SK-N-SH (cell line): ENCODE measurements around the gene NR1I2. TPM values are rescaled to one million over a fixed set of nuclear protein-coding genes. Genes with fewer than 3 reads are reported as not detected.

Experiments used
- CTCF ChIA-PET: fragments of 300-600, 350-600 bp; formaldehyde crosslinking; extraction: SDS; loops from one replicate; lab custom pipeline; 2021; lab: Yijun Ruan, JAX
- POLR2A ChIA-PET: fragments of 350-600 bp; sonication (Branson Sonifier 250); formaldehyde crosslinking; extraction: SDS; loops from one replicate; lab custom pipeline; 2020; ENCODE audit warnings: antibody characterized with exemption, inconsistent platforms; lab: Yijun Ruan, JAX
- DNase-seq: peaks from one replicate; pipeline ENCODE4 v3.0.0; 2012
- H2AFZ ChIP-seq: fragments of 200-600 bp; sonication (generic); 2 replicates; pipeline ENCODE4 v1.8.1; 2016; ENCODE audit warnings: antibody characterized with exemption, mild to moderate bottlenecking, low read depth
- H3F3A ChIP-seq: fragments of 200-600 bp; sonication (generic); replicated peaks from 2 replicates; pipeline ENCODE3; 2016; ENCODE audit warnings: antibody characterized with exemption, mild to moderate bottlenecking; ENCODE audit not compliant: insufficient read depth
- H3K27ac ChIP-seq, 2 experiments: fragments of 200-500 bp in 1 of 2; fragments of 200-600 bp in 1 of 2; sonication (Bioruptor generic) in 1 of 2; sonication (generic), shearing (Covaris generic) in 1 of 2; 2 replicates each; pipeline versions ENCODE4 v1.5.1 to v1.6.1; 2014 to 2016; ENCODE audit warnings: low read depth in 2 of 2, inconsistent platforms in 1 of 2, low read length in 1 of 2, mild to moderate bottlenecking in 1 of 2, mixed read lengths in 1 of 2
- H3K27me3 ChIP-seq: fragments of 200-600 bp; sonication (generic), shearing (Covaris generic); 2 replicates; pipeline ENCODE4 v1.6.1; 2016; ENCODE audit warnings: mixed run types; ENCODE audit not compliant: insufficient read depth
- H3K36me3 ChIP-seq, 2 experiments: fragments of 200-500 bp in 1 of 2; fragments of 200-600 bp in 1 of 2; sonication (Bioruptor generic) in 1 of 2; sonication (generic) in 1 of 2; replicated peaks in 1 of 2; 2 replicates each; pipeline versions ENCODE3 to v1.5.1; 2014 to 2016; ENCODE audit warnings: low read length in 1 of 2, mild to moderate bottlenecking in 1 of 2; ENCODE audit not compliant: insufficient read depth in 2 of 2, control insufficient read depth in 1 of 2
- H3K4me1 ChIP-seq, 2 experiments: fragments of 200-500 bp in 1 of 2; fragments of 200-600 bp in 1 of 2; sonication (Bioruptor generic) in 1 of 2; sonication (generic), shearing (Covaris generic) in 1 of 2; 2 replicates each; pipeline versions ENCODE4 v1.5.1 to v1.6.1; 2014 to 2016; ENCODE audit warnings: low read depth in 1 of 2, low read length in 1 of 2, mixed run types in 1 of 2; ENCODE audit not compliant: insufficient read depth in 2 of 2, control insufficient read depth in 1 of 2
- H3K4me2 ChIP-seq: fragments of 200-600 bp; sonication (generic), shearing (Covaris generic); 2 replicates; pipeline ENCODE4 v1.6.1; 2017; ENCODE audit warnings: mixed run types
- H3K4me3 ChIP-seq, 2 experiments: fragments of 200-500 bp in 1 of 2; fragments of 200-600 bp in 1 of 2; sonication (Bioruptor generic) in 1 of 2; sonication (generic), shearing (Covaris generic) in 1 of 2; 2 replicates each; pipeline versions ENCODE4 v1.5.1 to v1.8.1; 2014 to 2016; ENCODE audit warnings: low read depth in 2 of 2, inconsistent platforms in 1 of 2, low read length in 1 of 2, mild to moderate bottlenecking in 1 of 2, mixed read lengths in 1 of 2, moderate library complexity in 1 of 2
- H3K79me2 ChIP-seq: fragments of 200-600 bp; sonication (generic); 2 replicates; pipeline ENCODE4 v1.8.1; 2017; ENCODE audit warnings: mild to moderate bottlenecking; ENCODE audit not compliant: insufficient read depth
- H3K9ac ChIP-seq: fragments of 200-600 bp; sonication (generic); 2 replicates; pipeline ENCODE4 v1.6.1; 2017; ENCODE audit warnings: mixed run types
- H3K9me2 ChIP-seq: fragments of 200-600 bp; sonication (generic); 2 replicates; pipeline ENCODE4 v1.6.1; 2017; ENCODE audit warnings: mixed run types
- H3K9me3 ChIP-seq: fragments of 200-600 bp; sonication (generic); 2 replicates; pipeline ENCODE4 v1.6.1; 2017; ENCODE audit warnings: mixed run types, mild to moderate bottlenecking, moderate library complexity
- H4K20me1 ChIP-seq: fragments of 200-600 bp; sonication (generic); 2 replicates; pipeline ENCODE4 v1.6.1; 2017; ENCODE audit warnings: mild to moderate bottlenecking, mixed run types; ENCODE audit not compliant: insufficient read depth
- CHD2 ChIP-seq: fragments of 150-350 bp; IDR thresholded peaks from 2 replicates; pipeline ENCODE4 v1.6.1; 2018; ENCODE audit warnings: low read length; ENCODE audit not compliant: partially characterized antibody
- ELF1 ChIP-seq: IDR thresholded peaks from 2 replicates; pipeline ENCODE4 v1.4.0; 2012
- EP300 ChIP-seq, 2 experiments: IDR thresholded peaks; 2 replicates each; pipeline versions ENCODE4 v1.4.0 to v1.6.1; 2012; ENCODE audit warnings: borderline replicate concordance in 1 of 2, low read depth in 1 of 2, low read length in 1 of 2
- FOXM1 ChIP-seq: IDR thresholded peaks from 2 replicates; pipeline ENCODE4 v1.4.0; 2012; ENCODE audit warnings: low read depth, mild to moderate bottlenecking
- GATA2 ChIP-seq: sonication (generic); formaldehyde crosslinking; IDR thresholded peaks from 2 replicates; pipeline ENCODE4 v1.5.0; 2020; ENCODE audit warnings: mild to moderate bottlenecking, missing genetic modification reagents
- MEF2A ChIP-seq: IDR thresholded peaks from 2 replicates; pipeline ENCODE4 v1.4.0; 2012; ENCODE audit warnings: low read depth, borderline replicate concordance
- MXI1 ChIP-seq: IDR thresholded peaks from 2 replicates; pipeline ENCODE4 v1.6.1; 2012; ENCODE audit warnings: mild to moderate bottlenecking, low read depth, low read length, improper control_type of control experiment
- NRF1 ChIP-seq: IDR thresholded peaks from 2 replicates; pipeline ENCODE4 v1.6.1; 2012; ENCODE audit warnings: low read depth, mild to moderate bottlenecking, low read length
- POLR2AphosphoS5 ChIP-seq: IDR thresholded peaks from 2 replicates; pipeline ENCODE4 v1.6.1; 2012; ENCODE audit warnings: low read depth, low read length
- RFX5 ChIP-seq: IDR thresholded peaks from 2 replicates; pipeline ENCODE4 v1.6.1; 2012; ENCODE audit warnings: mild to moderate bottlenecking, improper control_type of control experiment, low read length
- RXRA ChIP-seq: IDR thresholded peaks from 2 replicates; pipeline ENCODE4 v1.4.0; 2012; ENCODE audit warnings: low read depth, mild to moderate bottlenecking, borderline replicate concordance
- SIN3A ChIP-seq: IDR thresholded peaks from 2 replicates; pipeline ENCODE4 v1.6.1; 2012; ENCODE audit warnings: low read depth, mild to moderate bottlenecking, low read length, moderate library complexity, borderline replicate concordance
- SMC3 ChIP-seq: IDR thresholded peaks from 2 replicates; pipeline ENCODE4 v1.6.1; 2012; ENCODE audit warnings: low read depth, low read length, improper control_type of control experiment
- TAF1 ChIP-seq: IDR thresholded peaks from 2 replicates; pipeline ENCODE4 v1.6.1; 2012; ENCODE audit warnings: low read depth, mild to moderate bottlenecking, low read length, moderate library complexity, borderline replicate concordance
- YY1 ChIP-seq: IDR thresholded peaks from 2 replicates; pipeline ENCODE4 v1.4.0; 2012; ENCODE audit warnings: low read depth, mild to moderate bottlenecking
- WGBS: methylation state at CpG from one replicate; pipeline ENCODE4 v1.1.6; 2017; ENCODE audit warnings: low lambda C conversion rate; 5-methylcytosine and 5-hydroxymethylcytosine counted together
- polyA plus RNA-seq, 3 experiments: library from polyadenylated mRNA; depleted of rRNA; stranded (reverse); fragments of >200 nt; gene quantifications; 2 replicates each; pipeline ENCODE4 v1.2.3, GENCODE V29; 2012
- TF ChIP-seq, protein P1 (sequence below): IDR thresholded peaks from 2 replicates; pipeline ENCODE4 v1.4.0; 2012; ENCODE audit warnings: low read depth, borderline replicate concordance

The NR1I2 gene
- polyA plus RNA-seq, 1 of the 3 experiments (the other 2 are of a cell fraction): 0.03 TPM

DNA sequence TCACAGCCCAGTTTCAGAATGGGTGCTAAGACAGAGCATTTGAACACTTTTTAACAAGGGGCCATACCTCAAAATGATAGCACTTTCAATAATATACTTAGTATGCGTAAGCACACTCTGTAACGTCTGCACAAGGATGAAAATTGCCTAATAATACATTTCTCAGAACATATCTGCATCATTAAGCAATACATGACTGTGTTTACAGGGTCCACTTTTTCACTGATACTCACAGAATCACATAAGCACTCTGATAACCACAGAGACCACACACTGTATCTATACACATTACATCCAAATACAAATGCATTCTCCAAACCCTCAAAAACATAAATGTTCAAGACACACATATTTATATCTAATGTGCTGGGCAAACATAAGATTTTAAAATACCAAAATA is 79.8 kb downstream of the NR1I2 start:
- Histone ChIP-seq H2AFZ (no peak overlapping the region), H3K79me2 (peaks cover 6% of the 10 kb centered on the region; the same call in 1 of the 2 replicates), H3K9me3 (no peaks in the 10 kb centered on the region; the same call in 1 of the 2 replicates), H3K4me2 (no peak overlapping the region), H4K20me1 (no peaks in the 10 kb centered on the region), H3F3A (peaks cover 3% of the 10 kb centered on the region), H3K9me2 (no peaks in the 10 kb centered on the region), H3K9ac (no peak overlapping the region), H3K36me3 (peaks cover 51 to 66% of the 10 kb centered on the region in 2 experiments), H3K4me1 (no peaks in the 10 kb centered on the region), H3K27ac (no peak overlapping the region), H3K4me3 (no peak overlapping the region), H3K27me3 (no peaks in the 10 kb centered on the region)
- no peak for DNase-seq
- 100% methylated on average over 2 of the region's 2 CpGs for WGBS
- ChIA-PET POLR2A (no interaction called here), CTCF (no interaction called here)
- no peak for TF ChIP-seq FOXM1
- TF ChIP-seq RXRA: no peak
- no peak for TF ChIP-seq ELF1

DNA sequence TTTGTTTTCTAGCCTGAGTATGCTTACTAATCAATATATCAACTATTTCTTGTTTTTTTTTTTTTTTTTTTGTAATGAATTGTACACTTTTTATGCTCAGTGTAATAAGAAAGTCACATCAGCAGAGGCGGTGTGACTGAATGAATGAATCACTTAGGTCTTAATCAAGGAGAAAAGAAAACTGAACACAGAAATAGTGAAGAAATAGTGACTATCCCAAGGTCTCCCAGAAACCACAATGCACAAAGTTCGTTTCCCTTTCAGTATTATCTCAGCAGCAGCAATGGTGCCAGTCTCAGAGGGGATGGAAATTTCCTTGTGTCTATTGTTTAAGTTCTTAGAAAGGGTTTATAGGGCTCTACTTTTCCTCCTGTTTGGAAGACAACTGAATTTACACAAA is 80.7 kb downstream of the NR1I2 start:
- peaks cover 3% of the 10 kb centered on the region for H3F3A ChIP-seq
- no peak for DNase-seq
- POLR2A ChIA-PET: no interaction called here
- WGBS: 100% methylated on average over 2 of the region's 2 CpGs
- TF ChIP-seq NRF1 (no peak), FOXM1 (no peak), EP300 (IDR thresholded peaks at IDR 0.05; ENCODE audit: borderline replicate concordance in 1 of 2, low read depth in 1 of 2, low read length in 1 of 2) (no peak), CHD2 (no peak), GATA2 (CRISPR knock-in tag) (no peak), TAF1 (no peak), RFX5 (no peak), YY1 (no peak), MXI1 (no peak), SMC3 (no peak), POLR2AphosphoS5 (no peak), SIN3A (no peak), MEF2A (no peak)
- TF ChIP-seq, protein P1, sequence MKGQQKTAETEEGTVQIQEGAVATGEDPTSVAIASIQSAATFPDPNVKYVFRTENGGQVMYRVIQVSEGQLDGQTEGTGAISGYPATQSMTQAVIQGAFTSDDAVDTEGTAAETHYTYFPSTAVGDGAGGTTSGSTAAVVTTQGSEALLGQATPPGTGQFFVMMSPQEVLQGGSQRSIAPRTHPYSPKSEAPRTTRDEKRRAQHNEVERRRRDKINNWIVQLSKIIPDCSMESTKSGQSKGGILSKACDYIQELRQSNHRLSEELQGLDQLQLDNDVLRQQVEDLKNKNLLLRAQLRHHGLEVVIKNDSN: no peak
- TF ChIP-seq, all 33 proteins: peak for 0
- H3K4me2 ChIP-seq: no peak overlapping the region
- H3K4me3 ChIP-seq: no peak overlapping the region
- H3K9ac ChIP-seq: no peak overlapping the region
- no peaks in the 10 kb centered on the region; the same call in 1 of the 2 replicates for H3K9me3 ChIP-seq
- CTCF ChIA-PET: interaction anchor here (1.0 to 1.8 kb wide), 2 partner anchors 14 to 29 kb away, joined by 3 to 5 read pairs; no protein-coding TSS in a partner anchor
- H3K79me2 ChIP-seq: peaks cover 6% of the 10 kb centered on the region; the same call in 1 of the 2 replicates
- H2AFZ ChIP-seq: no peak overlapping the region
- H3K27ac ChIP-seq: no peak overlapping the region
- no peaks in the 10 kb centered on the region for H4K20me1 ChIP-seq
- peaks cover 45 to 70% of the 10 kb centered on the region in 2 experiments for H3K36me3 ChIP-seq
- no peaks in the 10 kb centered on the region for H3K9me2 ChIP-seq
- no peaks in the 10 kb centered on the region for H3K4me1 ChIP-seq
- H3K27me3 ChIP-seq: no peaks in the 10 kb centered on the region
